Measurements from ENCODE around the gene GTPBP6. TPM values are rescaled to one million over a fixed set of nuclear protein-coding genes. Genes with fewer than 3 reads are reported as not detected.
"Not testable (repeated sequence)": the region's sequence is repeated elsewhere in the genome, so short reads cannot be mapped to it uniquely, and the experiment has no call there.

The GTPBP6 gene
- total RNA-seq, 2 donors from 2014 or later: 48.0 to 55.6 TPM

DNA sequence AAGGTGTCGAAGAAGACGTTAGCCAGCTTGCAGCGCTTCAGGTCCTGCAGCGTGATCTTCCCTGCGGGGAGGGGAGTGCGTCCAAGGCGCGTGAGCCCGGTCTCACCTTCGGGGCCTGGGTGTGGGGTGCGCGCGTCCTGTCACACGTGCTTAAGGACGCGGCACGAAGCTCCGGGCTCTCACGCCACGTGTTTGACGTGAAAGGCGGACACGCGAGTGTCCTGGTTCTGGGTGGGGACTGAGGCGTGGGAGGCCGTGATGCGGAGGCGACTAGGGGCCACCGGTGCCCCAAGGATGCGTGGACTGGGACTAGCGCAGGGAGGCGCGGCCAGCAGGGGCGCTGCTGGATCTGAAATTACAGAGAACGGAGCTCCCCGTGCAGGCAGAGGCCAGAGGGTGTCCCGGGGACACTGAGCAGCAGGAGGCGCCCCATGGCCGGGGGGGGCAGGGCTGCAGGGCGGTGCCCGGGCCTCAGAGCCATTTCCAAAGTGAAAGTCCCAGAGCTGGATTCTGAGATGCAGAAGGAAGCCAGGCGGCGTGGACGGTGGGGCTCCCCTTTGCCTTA, 20.3 kb upstream of the GTPBP6 start:
- DNase-seq (peak; percentile 19), ATAC-seq (no peak)
- intact Hi-C loops (cut with DNase I): no loop called here

DNA sequence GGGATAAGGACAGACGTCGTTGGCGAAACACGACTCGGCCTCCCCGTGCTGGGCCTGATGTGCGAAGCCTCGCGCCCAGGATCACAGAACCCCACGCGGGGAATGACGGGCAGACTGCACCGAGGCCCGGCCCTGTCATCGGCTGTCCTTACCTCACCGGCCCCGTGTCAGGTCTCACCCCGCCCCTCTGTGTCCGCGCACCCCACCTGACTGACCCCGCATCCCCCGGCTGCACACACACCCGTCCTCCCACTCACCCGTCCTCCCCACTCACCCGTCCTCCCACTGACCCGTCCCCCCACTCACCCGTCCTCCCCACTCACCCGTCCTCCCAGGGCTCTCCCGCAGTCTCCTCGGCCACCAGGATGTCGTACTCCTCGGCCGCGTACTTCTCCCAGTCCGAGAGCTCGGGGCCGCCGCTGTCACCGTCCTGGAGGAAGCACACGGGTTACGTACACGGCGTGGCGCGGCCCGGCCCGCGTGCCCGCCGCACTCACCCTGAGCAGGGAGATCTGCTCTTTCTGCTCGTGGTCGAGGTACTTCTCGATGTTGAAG, 19.8 kb upstream of the GTPBP6 start:
- DNase-seq (peak; percentile 22), ATAC-seq (no peak)
- intact Hi-C loops (cut with DNase I): no loop called here

- intact Hi-C loops (cut with DNase I): no loop called here
- DNase-seq: peak; percentile 12
- ATAC-seq: no peak
These were observed 18.8 kb upstream of the GTPBP6 start for GRCh38 chrX:337331-337831.

DNA sequence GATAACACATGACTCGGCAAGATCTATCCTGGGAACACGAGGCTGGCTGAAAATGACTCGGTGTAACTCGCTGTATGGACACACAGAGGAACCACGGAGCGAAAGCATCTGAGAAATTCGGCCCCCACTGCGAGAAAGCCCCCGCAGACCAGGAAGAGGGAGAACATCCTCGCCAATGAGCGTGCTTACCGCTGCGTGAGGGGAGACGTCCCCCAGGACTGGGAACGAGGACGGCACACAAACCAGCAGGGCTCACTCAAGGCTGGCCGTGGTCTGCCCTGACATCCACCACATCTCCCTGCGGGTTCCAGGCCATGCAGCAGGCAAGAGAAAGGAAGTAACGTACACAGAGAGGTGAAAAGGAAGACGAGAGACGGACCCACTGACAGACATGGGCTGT, 17.6 kb upstream of the GTPBP6 start:
- DNase-seq: no peak
- intact Hi-C loops (cut with DNase I): no loop called here
- no peak for ATAC-seq

DNA sequence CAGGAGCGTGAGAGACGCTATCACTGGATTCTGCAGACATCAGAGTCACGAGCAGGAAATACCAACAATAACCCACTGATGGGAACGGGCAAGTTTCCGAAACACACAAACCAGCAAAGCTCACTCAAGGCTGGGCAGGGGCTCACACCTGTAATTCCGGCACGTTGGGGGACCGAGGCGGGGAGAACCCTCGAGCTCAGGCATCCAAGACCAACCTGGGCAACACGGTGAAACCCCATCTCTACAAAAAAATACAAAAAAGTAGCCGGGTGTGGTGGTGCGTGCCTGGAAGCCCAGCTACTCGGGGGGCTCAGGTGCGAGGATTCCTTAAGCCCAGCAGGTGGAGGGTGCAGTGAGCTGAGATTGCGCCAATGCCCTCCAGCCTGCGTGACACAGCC, 17.2 kb upstream of the GTPBP6 start:
- DNase-seq (no peak), ATAC-seq (no peak)
- intact Hi-C loops (cut with DNase I): no loop called here

DNA sequence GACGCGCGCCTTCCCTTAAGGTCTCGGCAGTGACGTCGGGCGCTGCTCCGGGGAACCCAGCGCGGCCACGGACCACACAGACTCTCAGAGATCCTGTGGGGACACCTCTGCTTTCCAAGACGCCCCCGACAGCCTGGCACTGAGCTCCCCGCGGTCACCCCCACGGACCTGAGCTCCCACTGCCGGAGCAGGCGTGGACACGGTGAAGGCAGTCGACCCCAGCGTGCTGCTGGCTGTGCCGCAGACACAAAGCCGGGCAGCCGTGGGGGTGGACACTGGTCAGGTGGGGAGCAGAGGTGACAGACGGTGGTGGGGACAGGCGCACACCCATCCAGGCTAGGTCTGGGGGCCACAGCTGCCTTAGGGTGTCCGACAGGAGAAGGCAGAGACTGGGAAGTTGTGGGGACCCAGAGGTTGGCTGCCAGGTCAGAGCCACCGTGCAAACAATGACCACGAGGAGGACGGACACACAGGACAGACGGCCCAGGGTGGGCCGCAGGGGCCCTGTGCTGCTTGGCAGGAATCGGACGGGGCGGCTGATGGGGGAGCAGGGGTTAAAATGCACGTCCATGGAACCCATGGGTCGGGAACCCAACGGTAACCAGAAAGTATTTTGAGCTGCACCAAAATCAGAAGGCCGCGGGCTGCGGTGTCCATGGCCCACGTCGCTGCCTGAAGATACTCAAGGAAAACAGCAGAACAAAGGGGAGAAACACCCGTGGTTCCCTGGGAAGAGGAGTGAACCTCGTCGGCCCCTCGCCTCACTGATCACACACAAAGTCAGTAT, 16.6 kb upstream of the GTPBP6 start:
- DNase-seq: peak; percentile 17
- no peak for ATAC-seq
- intact Hi-C loops (cut with DNase I): no loop called here

- DNase-seq: peak; percentile 19
- intact Hi-C loops (cut with DNase I): no loop called here
- no peak for ATAC-seq
These were observed 15.8 kb upstream of the GTPBP6 start for GRCh38 chrX:334331-334891.

GRCh38 chrX:333611-334311, 15.2 kb upstream of the GTPBP6 start:
- DNase-seq: peak; percentile 10
- intact Hi-C loops (cut with DNase I): no loop called here
- no peak for ATAC-seq

DNA sequence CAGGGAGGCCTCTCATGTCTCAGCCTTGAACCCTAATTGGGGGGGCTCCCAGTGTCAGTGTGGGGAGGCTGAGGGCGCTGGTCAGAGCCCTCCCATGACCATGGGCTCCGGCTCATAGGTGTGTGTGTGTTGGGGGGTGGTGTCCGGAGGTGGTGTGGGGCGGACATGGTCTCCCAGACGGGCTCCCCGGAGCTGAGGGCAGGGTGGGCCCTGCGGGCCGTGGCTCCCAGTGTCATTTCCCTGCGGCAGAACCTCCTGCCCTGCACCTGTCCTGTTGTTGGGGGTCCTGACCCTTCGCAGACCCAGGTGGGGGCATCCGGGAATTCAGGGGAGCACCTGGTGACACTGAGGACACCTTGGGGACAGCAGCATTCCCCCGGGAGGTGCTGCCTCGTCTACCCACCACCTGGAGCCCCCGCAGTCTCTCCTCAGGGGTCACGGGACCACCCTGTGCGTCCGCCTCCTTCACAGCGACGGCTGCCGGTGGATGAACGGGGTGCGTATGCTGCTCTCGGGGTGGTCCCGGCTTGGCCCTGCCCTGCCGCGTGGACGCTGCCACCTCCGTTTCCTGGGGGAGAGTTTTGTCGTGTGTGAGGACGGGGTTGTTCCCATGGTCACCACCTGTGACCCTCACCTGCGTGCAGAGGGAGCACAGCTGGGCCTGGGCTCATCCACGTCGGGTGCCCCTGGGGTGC, 14.5 kb upstream of the GTPBP6 start:
- peak; percentile 23 for DNase-seq
- no peak for ATAC-seq
- intact Hi-C loops (cut with DNase I): no loop called here

GRCh38 chrX:332496-332860, 13.9 kb upstream of the GTPBP6 start:
- no peak for DNase-seq
- intact Hi-C loops (cut with DNase I): no loop called here
- no peak for ATAC-seq

DNA sequence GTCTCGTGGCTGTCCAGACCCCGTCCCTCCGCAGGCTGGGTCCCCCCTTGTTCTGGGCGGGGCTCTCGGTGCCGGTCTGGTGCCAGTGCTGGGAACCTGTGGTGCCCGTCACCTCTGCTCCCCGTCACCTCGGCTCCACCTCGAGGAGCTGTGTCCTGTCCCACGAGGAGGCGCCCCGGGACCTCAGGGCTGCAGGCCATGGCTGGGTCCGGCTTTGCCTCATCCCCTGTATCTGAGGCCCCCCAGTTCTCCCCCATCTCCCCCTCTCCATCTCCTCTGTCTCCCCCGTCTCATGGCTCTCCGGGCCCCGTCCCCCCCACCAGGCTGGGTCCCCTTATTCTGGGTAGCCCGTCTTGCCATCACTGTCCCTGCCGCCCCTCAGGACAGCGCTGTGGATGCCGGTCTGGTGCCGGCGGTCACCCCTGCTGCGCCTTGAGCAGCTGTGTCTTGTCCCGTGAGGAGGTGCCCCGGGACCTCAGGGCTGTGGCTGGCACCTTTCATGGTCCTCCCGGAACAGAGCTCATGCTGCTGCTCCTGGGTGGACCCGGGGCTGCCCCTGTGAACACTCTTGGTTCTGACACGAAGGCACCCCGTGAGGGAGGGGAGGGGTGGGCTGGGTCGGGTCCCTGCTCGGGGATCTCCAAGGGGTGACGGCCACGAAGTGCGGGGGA, 13.4 kb upstream of the GTPBP6 start:
- intact Hi-C loops (cut with DNase I): no loop called here
- ATAC-seq: peak; percentile 19 to 23
- peak; percentile 13 for DNase-seq

DNA sequence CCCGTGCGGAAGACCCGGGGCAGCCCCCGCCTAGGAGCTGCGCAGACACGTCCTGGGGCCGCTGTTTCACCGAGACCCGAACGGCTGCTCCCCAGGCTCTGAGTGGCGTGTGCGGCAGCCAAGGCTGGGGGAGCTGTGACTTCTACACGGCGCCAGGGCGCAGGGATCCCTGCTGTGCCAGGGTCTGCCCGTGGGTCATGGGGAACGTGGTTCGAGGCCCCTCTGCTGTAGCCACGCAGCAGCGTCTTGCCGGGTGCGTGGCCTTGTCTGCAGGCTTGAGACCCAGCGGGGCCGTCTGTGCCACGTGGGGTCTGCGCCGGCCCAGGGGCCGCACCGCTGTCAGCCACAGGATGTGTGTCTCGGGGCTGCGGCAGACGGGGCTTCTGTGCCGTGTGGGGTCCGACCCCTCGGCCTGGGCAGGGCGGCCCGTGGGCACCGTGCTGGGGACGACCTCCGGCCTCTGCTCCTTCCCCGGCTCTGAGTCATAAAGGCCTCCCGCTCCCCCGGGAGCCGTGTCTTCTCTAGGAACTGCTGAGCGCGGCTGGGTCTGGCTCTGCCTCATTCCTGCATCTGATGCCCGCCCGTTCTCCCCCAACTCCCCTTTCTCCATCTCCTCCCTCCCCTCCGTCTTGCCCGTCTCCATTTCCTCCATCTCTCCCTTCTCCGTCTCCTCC, 12.7 kb upstream of the GTPBP6 start:
- intact Hi-C loops (cut with DNase I): no loop called here
- peak; percentile 48 to 76 for ATAC-seq
- peak; percentile 52 for DNase-seq

DNA sequence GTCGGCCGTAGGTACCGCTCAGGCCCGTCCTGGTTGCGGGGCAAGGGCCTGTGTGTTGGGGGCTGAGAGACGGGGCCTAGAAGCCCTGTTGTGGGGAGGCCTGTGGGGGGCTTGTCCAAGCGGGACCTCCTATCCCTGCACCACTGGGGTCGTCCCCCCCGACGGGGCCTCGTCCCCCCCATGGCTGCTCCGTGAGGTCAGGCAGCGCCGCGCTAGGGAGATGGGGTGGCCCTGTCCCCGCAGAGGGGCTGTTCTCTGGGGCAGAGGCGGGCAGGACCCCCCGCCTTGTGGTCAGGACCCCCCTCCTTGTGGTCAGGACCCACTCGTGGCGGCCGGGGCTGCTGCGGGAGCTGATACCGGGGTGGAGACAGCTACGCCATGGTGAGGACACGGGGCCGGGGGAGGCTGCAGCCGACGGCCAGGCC, 12.1 kb upstream of the GTPBP6 start:
- peak; percentile 22 for DNase-seq
- peak in 1 of 2 donors; percentile 10 for ATAC-seq

GRCh38 chrX:330141-330725, 11.6 kb upstream of the GTPBP6 start:
- ATAC-seq; intact Hi-C loops (cut with DNase I): not testable (repeated sequence)
- peak; percentile 7 for DNase-seq

More for the DNA sequence above, 12.1 kb upstream of the GTPBP6 start:
- intact Hi-C loops (cut with DNase I): no loop called here

DNA sequence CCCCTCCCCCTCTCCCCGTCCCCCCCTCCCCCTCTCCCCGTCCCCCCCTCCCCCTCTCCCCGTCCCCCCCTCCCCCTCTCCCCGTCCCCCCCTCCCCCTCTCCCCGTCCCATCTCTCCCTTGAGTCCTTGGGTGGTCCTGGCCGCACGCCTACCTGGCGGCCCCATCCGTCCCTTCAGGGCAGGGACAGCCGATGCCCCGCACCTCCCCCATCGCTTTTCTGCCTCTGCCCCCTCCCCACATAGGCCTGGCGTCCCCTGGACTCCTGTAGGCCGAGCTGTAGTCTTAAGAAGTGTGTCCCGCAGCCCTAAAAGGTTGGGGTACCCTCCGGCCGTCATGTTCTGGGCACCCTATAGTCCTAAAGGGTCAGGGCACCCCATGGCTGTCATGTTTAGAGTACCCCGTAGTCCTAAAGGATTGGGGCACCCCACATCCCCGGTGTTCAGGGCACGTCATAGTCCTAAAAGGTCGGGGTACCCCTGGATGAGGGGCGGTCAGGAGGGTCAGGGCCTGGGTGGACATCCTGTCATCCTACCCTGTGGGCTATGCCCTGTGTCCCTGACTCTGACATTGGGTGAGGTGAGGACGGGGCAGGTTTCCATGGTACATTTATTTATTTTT, 10.8 kb upstream of the GTPBP6 start:
- no peak for ATAC-seq
- intact Hi-C loops (cut with DNase I): no loop called here
- DNase-seq: peak; percentile 18

- peak; percentile 25 for DNase-seq
- no peak for ATAC-seq
- intact Hi-C loops (cut with DNase I): no loop called here
These were observed 9.1 kb upstream of the GTPBP6 start for GRCh38 chrX:327660-328126.

- intact Hi-C loops (cut with DNase I); ATAC-seq: not testable (repeated sequence)
- peak; percentile 14 for DNase-seq
These were observed 6.1 kb upstream of the GTPBP6 start for GRCh38 chrX:324664-325063.

Measured in left cardiac atrium (tissue), 4 donors.